VCaP (cell line): ENCODE measurements around the gene ORC1.

ENCODE experiments used
- H3K27ac ChIP-seq: fragments of 450-650 bp; 2 replicates; pipeline ENCODE4 v1.5.1; 2017
- TF ChIP-seq, protein P1 (sequence below): fragments of 450-650 bp; conservative IDR thresholded peaks from 2 replicates; pipeline ENCODE4 v1.5.1; 2017; ENCODE audit warnings: mild to moderate bottlenecking, moderate library complexity

The ORC1 gene

DNA sequence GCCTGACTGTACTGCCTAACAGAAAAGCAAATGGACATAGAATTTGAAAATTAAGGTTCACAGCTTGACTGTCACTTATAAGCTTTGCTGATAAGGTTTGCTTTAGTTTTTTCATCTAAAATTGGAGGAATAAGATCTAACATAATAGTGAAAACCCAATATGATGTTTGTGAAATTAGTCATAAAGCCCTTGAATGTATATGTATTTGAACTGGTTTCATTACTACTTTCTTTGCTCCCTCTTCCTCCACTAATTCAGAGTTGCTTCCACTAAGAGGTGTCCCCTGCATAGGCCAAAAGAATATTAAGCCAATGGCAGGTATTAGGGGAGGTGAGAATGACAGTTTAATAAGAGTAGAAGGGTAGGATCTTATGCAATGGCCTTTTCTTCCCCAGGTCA is 10.7 kb upstream of the ORC1 start:
- TF ChIP-seq, protein P1, sequence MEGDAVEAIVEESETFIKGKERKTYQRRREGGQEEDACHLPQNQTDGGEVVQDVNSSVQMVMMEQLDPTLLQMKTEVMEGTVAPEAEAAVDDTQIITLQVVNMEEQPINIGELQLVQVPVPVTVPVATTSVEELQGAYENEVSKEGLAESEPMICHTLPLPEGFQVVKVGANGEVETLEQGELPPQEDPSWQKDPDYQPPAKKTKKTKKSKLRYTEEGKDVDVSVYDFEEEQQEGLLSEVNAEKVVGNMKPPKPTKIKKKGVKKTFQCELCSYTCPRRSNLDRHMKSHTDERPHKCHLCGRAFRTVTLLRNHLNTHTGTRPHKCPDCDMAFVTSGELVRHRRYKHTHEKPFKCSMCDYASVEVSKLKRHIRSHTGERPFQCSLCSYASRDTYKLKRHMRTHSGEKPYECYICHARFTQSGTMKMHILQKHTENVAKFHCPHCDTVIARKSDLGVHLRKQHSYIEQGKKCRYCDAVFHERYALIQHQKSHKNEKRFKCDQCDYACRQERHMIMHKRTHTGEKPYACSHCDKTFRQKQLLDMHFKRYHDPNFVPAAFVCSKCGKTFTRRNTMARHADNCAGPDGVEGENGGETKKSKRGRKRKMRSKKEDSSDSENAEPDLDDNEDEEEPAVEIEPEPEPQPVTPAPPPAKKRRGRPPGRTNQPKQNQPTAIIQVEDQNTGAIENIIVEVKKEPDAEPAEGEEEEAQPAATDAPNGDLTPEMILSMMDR: no peak
- H3K27ac ChIP-seq: no peak overlapping the region

DNA sequence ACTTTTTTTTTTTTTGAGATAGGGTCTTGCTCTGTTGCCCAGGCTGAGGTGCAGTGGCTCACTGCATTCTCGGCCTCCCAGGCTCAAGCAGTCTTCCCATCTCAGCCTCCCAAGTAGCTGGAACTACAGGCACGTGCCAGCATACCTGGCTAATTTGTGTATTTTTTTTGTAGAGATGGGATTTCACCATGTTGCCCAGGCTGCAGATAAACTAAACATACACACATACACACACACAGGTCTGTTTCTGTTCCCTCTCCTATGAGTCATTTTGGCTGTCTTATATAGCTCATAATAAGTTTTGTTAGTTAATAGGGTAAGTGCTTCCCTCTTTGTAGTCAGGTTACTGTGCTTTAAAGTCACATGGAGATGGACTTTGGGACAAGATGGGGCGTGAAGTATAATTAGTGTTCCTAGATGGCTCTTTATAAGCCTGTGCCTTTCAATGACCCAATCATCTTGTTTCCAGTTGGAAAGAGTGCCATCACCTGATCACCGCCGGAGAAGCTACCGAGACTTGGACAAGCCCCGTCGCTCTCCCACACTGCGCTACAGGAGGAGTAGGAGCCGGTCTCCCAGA is 9.3 kb upstream of the ORC1 start:
- H3K27ac ChIP-seq: no peak overlapping the region
- TF ChIP-seq, protein P1: no peak

DNA sequence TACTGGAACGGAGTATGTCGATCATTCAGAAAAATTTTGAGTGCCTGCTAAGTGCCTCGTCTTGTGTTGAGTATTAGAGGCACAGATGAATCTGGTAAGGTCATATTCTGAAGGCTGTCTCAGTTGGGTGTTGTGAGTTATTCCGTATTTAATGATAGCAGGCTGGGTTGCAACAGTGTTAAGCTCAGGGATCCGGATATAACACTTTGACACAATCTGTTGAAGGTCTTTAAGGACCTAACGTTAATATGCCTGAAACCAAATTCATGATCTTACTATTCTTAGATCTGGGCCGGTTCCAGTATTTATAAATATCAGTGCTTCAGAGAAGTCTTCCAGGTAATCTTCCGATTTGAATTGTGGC is 734 bp upstream of the ORC1 start:
- TF ChIP-seq, protein P1: peak; percentile 11; the same call in 1 of the 2 replicates

DNA sequence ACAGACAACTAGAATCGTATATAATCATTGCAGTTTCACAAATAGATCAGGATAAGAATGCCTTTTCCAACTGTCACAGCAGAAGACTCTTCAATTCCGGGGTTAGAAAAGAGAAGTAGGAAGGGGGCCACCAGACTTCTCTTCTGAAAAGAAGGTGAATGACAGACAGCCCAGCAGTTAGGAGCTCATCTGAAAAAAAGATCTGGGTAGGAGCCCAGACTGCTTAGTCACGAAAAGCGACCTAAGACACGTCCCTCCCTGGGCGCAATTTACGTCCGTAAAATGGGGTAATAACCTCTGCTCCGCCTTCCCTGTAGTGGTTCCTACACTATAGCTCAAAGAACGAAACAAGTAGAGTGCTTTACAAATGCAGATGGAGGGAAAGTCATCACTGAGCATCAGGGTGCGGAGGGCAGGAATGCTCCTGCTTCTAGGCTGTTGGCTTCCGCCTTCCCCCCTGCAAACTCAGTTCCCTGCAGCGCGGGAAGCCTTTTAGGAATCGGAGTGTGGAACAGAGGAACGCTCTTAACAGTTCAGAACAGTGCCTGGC is 582 bp downstream of the ORC1 start:
- TF ChIP-seq, protein P1: no peak
- peak overlapping the region; percentile 89 for H3K27ac ChIP-seq

More for the DNA sequence above, 734 bp upstream of the ORC1 start:
- peak overlapping the region; percentile 89 for H3K27ac ChIP-seq

DNA sequence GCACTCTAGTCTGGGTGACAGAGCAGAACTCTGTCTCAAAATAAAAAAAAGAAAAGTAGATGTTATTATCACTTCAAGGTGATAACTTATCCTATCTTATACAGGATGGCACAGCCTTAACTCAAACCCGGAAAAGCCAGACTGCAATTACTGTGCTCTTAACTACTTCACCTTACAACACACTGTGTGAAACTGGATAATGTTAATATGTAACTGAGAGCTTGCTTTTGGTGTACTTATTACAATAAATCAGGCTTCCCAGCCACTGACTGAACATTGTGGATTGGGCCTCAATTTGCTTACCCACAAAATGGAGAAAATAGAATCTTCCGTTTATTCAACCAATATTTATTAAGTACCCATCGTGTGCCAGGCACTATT is 1.4 kb downstream of the ORC1 start:
- peak overlapping the region; percentile 89 for H3K27ac ChIP-seq
- TF ChIP-seq, protein P1: no peak

DNA sequence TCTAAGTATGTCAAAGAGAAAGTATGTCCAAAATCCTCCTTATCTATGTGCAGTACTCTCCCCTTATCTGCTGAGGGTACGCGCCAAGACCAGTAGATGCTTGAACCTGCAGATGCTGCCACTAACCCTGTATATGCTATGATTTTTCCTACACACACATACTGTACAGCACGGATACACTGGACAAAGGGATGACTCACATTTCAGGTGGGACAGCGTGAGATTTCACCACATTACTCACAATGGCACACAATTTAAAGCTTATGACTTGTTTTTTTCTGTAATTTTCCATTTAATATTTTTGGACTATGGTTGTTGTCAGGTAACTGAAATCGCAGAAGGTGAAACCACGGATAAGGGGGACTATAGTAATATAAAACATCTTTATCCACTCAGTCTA is 4.1 kb downstream of the ORC1 start:
- no peak overlapping the region for H3K27ac ChIP-seq
- TF ChIP-seq, protein P1: no peak

DNA sequence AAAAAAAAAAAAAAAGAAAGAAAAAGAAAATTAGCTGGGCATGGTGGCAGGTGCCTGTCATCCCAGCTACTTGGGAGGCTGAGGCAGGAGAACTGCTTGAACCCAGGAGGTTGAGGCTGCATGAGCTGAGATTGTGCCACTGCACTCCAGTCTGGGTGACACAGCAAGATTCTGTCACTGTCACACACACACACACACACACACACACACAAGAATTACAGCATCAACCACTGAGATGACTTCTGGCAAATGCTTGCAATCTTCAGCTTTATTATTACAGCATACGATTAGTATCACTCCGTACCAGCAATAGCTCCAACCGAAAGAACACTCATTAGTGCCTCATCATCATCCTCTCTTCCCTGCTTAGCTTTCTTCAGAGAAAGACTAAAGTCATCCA is 4.6 kb downstream of the ORC1 start:
- H3K27ac ChIP-seq: no peak overlapping the region
- TF ChIP-seq, protein P1: no peak
